Coronary artery (tissue), 2 donors: ENCODE results near the gene CNTN1.

Experiments used
- DNase-seq: peaks from one replicate; pipeline ENCODE4 v3.0.0-alpha.2; 2017; ENCODE audit warnings: low spot score
- H3K27ac ChIP-seq, 2 donors: fragments of 200-600 bp; sonication (generic); one replicate each; pipeline ENCODE4 v1.5.1; 2016 to 2019
- H3K4me3 ChIP-seq: fragments of 200-600 bp; sonication (generic); 2 replicates; pipeline ENCODE4 v1.5.1; 2016; ENCODE audit warnings: mild to moderate bottlenecking, moderate library complexity
- CTCF ChIP-seq: fragments of 200-600 bp; sonication (generic); IDR thresholded peaks from one replicate; pipeline ENCODE4 v1.5.1; 2019; ENCODE audit warnings: antibody characterized with exemption

CNTN1 gene

GRCh38 chr12:41055875-41056577, 363.8 kb downstream of the CNTN1 start:
- DNase-seq = no peak
- no peak for TF ChIP-seq CTCF

GRCh38 chr12:41058266-41058665, 366.0 kb downstream of the CNTN1 start:
- Histone ChIP-seq H3K4me3 (no peak overlapping the region), H3K27ac (no peak overlapping the region)
- no peak for DNase-seq
- no peak for TF ChIP-seq CTCF

More at GRCh38 chr12:41055875-41056577, 363.8 kb downstream of the CNTN1 start:
- Histone ChIP-seq H3K4me3 (no peak overlapping the region), H3K27ac (peak overlapping the region in 1 of 2 donors; percentile 40)

- H3K4me3 ChIP-seq = no peak overlapping the region
- no peak for TF ChIP-seq CTCF
- H3K27ac ChIP-seq = no peak overlapping the region
- DNase-seq = no peak
Measured at GRCh38 chr12:41061192-41061591, 369.0 kb downstream of the CNTN1 start.

GRCh38 chr12:41064411-41064810, 372.2 kb downstream of the CNTN1 start:
- no peak for TF ChIP-seq CTCF
- DNase-seq = no peak
- H3K4me3 ChIP-seq = no peak overlapping the region
- no peak overlapping the region for H3K27ac ChIP-seq

GRCh38 chr12:41067941-41068645, 375.9 kb downstream of the CNTN1 start:
- Histone ChIP-seq H3K27ac (no peak overlapping the region), H3K4me3 (no peak overlapping the region)
- DNase-seq = no peak
- no peak for TF ChIP-seq CTCF

GRCh38 chr12:41073633-41074472, 381.6 kb downstream of the CNTN1 start:
- H3K4me3 ChIP-seq = no peak overlapping the region
- no peak for TF ChIP-seq CTCF
- H3K27ac ChIP-seq = no peak overlapping the region
- no peak for DNase-seq
